HG03432 (cell line): ENCODE measurements around the gene CPNE4.
"Not testable (repeated sequence)": the region's sequence is repeated elsewhere in the genome, so short reads cannot be mapped to it uniquely, and the experiment has no call there.

Source experiments
- ATAC-seq: cut with Tn5 transposase; IDR thresholded peaks from one replicate; pipeline ENCODE4 v1.9.1; 2021; ENCODE audit warnings: mild to moderate bottlenecking, moderate library complexity; ENCODE audit not compliant: unreplicated experiment

Gene CPNE4

DNA sequence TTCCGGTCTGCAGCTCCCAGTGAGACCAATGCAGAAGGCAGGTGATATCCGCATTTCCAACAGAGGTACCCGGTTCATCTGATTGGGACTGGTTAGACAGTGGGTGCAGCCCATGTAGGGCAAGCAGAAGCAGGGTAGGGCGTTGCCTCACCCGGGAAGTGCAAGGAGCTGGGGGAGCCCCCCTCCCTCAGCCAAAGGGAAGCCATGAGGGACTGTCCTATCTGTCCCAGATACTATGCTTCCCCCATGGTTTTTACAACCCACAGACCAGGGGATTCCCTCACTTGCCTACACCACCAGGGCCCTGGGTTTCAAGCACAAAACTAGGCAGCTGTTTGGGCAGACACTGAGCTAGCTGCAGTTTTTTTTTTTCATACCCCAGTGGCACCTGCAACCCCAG, 71.8 kb downstream of the CPNE4 start:
- ATAC-seq: no peak

GRCh38 chr3:131960324-131960723, 74.5 kb downstream of the CPNE4 start:
- no peak for ATAC-seq

DNA sequence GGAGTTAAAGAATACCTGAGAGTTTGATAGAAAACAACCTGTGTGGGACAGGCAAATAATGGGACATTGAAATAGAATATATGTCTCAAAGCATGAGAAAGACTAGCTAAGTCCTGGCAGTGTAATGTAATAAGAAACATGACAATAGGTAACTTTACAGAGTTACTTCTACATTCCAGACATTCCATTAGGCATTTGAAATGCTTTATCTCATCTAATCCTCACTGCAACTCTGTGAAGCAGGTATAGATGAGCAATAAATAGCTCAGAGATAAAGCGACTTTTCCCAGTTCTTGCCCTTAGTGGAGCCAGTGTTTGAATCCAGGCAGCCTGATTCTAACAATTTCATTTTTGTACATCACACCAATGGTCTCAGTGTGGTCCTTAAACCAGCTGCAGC, 76.8 kb downstream of the CPNE4 start:
- ATAC-seq: no peak

- no peak for ATAC-seq
Measured at GRCh38 chr3:131957511-131957910, 77.3 kb downstream of the CPNE4 start.

DNA sequence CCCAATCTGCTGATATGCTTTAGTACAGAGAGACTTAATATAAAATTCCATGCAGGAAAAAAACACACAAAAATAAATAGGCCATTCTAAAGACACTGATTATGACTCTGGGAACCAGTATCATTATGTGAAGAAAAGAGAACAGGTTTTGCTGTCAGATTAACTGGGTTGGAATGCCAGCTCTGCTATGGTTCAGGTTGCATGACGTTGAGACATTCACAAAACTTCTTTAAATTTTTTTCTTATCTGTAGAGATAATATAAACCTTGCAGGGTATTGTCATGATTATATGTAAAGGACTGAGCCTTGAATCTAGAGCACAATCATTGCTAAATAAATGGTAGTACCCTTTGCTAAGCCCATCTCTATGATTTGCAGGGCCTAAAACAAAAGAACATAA, 86.0 kb downstream of the CPNE4 start:
- no peak for ATAC-seq

- no peak for ATAC-seq
Measured at GRCh38 chr3:131944676-131945075, 90.1 kb downstream of the CPNE4 start.

- no peak for ATAC-seq
Measured at GRCh38 chr3:131933665-131934064, 101.1 kb downstream of the CPNE4 start.

- no peak for ATAC-seq
Measured at GRCh38 chr3:131928593-131928992, 106.2 kb downstream of the CPNE4 start.

DNA sequence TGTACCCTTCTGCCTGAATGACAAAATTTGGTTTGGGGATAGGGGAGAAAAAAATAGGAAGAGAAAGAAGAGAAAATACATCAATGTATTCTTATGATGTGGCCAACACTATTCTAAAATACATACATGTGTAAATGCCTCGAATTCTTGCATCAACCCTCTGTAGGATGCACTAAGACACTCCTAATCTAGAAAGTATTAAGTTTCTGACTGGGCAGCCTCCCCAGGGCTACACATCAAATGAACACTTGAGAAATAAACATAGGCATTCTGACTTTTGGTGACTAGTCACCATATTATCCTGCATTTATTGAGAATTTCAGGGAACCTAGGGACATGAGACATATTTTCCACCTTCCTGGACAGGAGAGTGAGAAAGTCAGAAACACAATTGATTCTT, 109.2 kb downstream of the CPNE4 start:
- ATAC-seq: no peak

- ATAC-seq: no peak
Measured at GRCh38 chr3:131922356-131922755, 112.5 kb downstream of the CPNE4 start.

DNA sequence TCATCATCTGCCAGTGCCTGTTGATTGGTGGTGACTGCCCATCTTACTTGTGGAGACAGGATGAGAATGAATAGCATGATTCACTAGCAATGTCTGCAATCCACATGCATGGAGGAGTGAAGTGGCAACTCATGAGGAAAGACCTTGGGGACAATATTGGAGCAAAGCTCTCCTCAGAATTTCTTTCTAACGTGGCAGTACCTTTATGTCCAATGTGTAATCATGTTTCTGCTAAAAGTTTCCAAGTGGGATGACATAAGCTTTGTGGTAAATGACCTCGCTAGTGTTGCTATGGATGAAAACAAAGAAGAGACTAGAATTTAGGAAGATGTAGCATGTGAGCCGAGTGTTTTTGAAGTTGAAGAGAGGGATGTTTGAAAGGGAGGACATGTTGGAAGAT, 117.8 kb downstream of the CPNE4 start:
- no peak for ATAC-seq

GRCh38 chr3:131914090-131914691, 120.6 kb downstream of the CPNE4 start:
- ATAC-seq: no peak

- no peak for ATAC-seq
Measured at GRCh38 chr3:131912255-131912654, 122.6 kb downstream of the CPNE4 start.

DNA sequence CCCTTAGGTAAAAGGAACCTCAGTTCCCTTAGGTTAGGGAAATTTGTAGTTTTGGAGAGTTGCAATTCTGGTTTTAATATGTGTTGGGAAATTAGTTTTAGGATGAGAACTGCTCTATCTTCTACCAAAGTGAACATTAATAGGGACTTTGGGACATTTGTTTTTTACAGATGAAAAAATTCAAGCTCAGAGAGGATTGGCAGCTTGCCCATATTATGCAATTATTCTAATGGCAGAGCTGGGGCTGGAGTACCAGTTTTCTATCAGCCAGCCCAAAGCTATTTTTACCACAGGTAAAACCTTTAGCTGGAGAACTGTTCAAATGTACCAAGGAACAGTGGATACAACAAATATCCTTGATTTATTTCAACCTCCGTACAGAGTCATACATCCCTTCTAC, 127.0 kb downstream of the CPNE4 start:
- ATAC-seq: no peak

DNA sequence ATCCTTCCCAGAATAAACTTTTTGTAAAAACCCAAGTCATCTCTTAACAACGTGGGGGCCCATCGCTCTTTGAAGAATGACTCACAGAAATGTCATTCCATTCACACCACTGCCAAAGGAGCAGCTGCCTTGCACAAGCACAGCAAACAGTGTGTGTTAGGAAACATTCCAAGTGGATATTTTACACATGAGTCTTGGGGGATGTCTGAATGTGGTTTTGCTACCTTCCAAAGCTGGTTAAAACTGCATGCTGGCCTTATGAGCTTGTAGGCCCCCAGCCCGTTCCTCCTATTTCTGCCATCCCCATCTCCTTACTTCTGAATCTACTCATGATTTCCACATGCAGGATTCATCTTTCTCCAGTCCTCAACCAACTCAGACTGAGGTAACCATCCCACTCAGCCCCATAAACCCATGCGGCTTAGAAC, 130.8 kb downstream of the CPNE4 start:
- no peak for ATAC-seq

GRCh38 chr3:131901686-131902085, 133.1 kb downstream of the CPNE4 start:
- ATAC-seq: no peak

DNA sequence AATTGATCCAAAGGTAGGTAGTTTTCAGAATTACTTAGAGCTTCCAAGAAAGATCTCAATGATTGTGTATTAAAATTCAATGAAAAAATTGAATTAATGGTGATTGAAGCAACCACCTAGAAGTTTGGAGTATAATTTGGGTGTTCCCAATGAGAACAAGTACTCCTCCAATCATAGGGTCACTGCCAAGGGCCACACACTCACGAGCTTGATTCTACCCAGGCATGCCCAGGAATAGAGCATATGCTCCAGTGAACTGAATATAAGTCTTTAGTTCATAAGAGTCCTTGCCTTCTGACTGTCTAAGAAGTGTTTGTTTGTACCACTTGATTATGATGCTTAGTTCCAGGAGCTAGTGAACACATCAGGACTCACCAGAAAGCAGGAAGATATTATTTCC, 133.9 kb downstream of the CPNE4 start:
- ATAC-seq: no peak

- ATAC-seq: no peak
Measured at GRCh38 chr3:131899021-131899420, 135.8 kb downstream of the CPNE4 start.

GRCh38 chr3:131898346-131898745, 136.5 kb downstream of the CPNE4 start:
- ATAC-seq: no peak

GRCh38 chr3:131896285-131896684, 138.5 kb downstream of the CPNE4 start:
- ATAC-seq: no peak

GRCh38 chr3:131895766-131896165, 139.0 kb downstream of the CPNE4 start:
- no peak for ATAC-seq

- ATAC-seq: no peak
Measured at GRCh38 chr3:131892331-131892730, 142.5 kb downstream of the CPNE4 start.

DNA sequence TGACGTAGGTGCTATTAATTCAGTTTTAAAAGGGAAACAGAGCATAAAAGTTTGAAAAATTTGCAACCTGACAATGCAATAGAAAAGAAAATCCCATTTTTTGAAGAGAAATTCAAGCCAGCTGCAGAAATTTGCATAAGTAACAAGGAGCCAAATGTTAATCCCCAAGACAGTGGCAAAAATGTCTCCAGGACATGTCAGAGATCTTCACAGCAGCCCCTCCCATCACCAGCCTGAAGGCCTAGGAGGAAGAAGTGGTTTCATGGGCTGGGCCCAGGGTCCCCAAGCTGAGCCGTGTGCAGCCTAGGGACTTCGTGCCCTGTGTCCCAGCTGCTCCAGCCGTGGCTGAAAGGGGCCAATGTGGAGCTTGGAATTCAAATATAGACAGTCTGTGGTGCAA, 148.9 kb downstream of the CPNE4 start:
- ATAC-seq: not testable (repeated sequence)
